Endothelial cell of umbilical vein (primary cell): ENCODE measurements around the gene GADD45GIP1. TPM values are rescaled to one million over a fixed set of nuclear protein-coding genes. Genes with fewer than 3 reads are reported as not detected.

Experiments
- BruUV-seq: library from RNA; stranded (reverse); fragments of 400-500 nt; replicated peaks from 2 replicates; lab custom pipeline; 2021; lab: Mats Ljungman, UMichigan
- CTCF ChIA-PET: fragments of 300-600, 350-600 bp; sonication (Branson Sonifier 250); formaldehyde crosslinking; loops from one replicate; lab custom pipeline; 2021; ENCODE audit warnings: antibody characterized with exemption, inconsistent platforms; lab: Charles Lee
- POLR2A ChIA-PET: fragments of 300-600, 350-600 bp; sonication (Branson Sonifier 250); formaldehyde crosslinking; loops from one replicate; lab custom pipeline; 2021; ENCODE audit warnings: antibody characterized with exemption, inconsistent platforms; lab: Charles Lee
- DNase-seq: peaks from one replicate; pipeline ENCODE4 v3.0.0-alpha.2; 2011; ENCODE audit warnings: low read depth, low spot score
- FAIRE-seq: peaks from 2 replicates; lab custom pipeline; 2011; peaks lifted over from hg19 to GRCh38; lab: Jason Lieb, UNC
- H2AFZ ChIP-seq: 2 replicates; pipeline ENCODE4 v1.6.0; 2012; ENCODE audit warnings: low read depth, low read length, control low read depth, inconsistent platforms
- H3K27ac ChIP-seq: 2 replicates; pipeline ENCODE4 v1.5.1; 2011; ENCODE audit warnings: low read depth, mild to moderate bottlenecking, control low read depth, low read length, moderate library complexity; ENCODE audit not compliant: insufficient read depth
- H3K27me3 ChIP-seq, 2 experiments: 2 replicates each; pipeline versions ENCODE4 v1.6.0 to v1.6.1; 2011; ENCODE audit warnings: low read length in 2 of 2, mixed read lengths in 1 of 2; ENCODE audit not compliant: control insufficient read depth in 2 of 2, insufficient read depth in 2 of 2
- H3K36me3 ChIP-seq, 2 experiments: 2 replicates in 1 of 2; 3 replicates in 1 of 2; pipeline ENCODE4 v1.5.1; 2011; ENCODE audit warnings: low read length in 2 of 2, mild to moderate bottlenecking in 1 of 2, moderate library complexity in 1 of 2; ENCODE audit not compliant: control insufficient read depth in 2 of 2, insufficient read depth in 2 of 2; ENCODE audit errors: extremely low read depth in 1 of 2
- H3K4me1 ChIP-seq: 3 replicates; pipeline ENCODE4 v1.5.1; 2011; ENCODE audit warnings: mild to moderate bottlenecking, low read length; ENCODE audit not compliant: control insufficient read depth, insufficient read depth; ENCODE audit errors: extremely low read depth
- H3K4me2 ChIP-seq: 2 replicates; pipeline ENCODE4 v1.6.1; 2011; ENCODE audit warnings: low read length, control low read depth, mixed read lengths; ENCODE audit not compliant: insufficient read depth
- H3K4me3 ChIP-seq, 3 experiments: fragments of 200-600 bp in 1 of 3; sonication (generic), shearing (Covaris generic) in 1 of 3; replicated peaks in 1 of 3; 2 replicates each; pipeline ENCODE4 v1.5.1; 2011 to 2016; ENCODE audit warnings: control low read depth in 3 of 3, low read length in 3 of 3, mild to moderate bottlenecking in 2 of 3, inconsistent platforms in 1 of 3, low read depth in 1 of 3, moderate library complexity in 1 of 3; ENCODE audit not compliant: insufficient read depth in 1 of 3
- H3K79me2 ChIP-seq: 2 replicates; pipeline ENCODE4 v1.6.0; 2012; ENCODE audit warnings: low read length, inconsistent platforms; ENCODE audit not compliant: control insufficient read depth, insufficient read depth
- H3K9ac ChIP-seq: replicated peaks from 2 replicates; pipeline ENCODE3; 2011; ENCODE audit warnings: low read length, control low read depth; ENCODE audit not compliant: insufficient read depth; ENCODE audit errors: extremely low read depth
- H3K9me1 ChIP-seq: replicated peaks from 3 replicates; pipeline ENCODE4 v1.6.0; 2011; ENCODE audit warnings: mild to moderate bottlenecking, low read length; ENCODE audit not compliant: control insufficient read depth, insufficient read depth; ENCODE audit errors: extremely low read depth
- H3K9me3 ChIP-seq: replicated peaks from 2 replicates; pipeline ENCODE4 v1.5.1; 2012; ENCODE audit warnings: low read length, inconsistent platforms; ENCODE audit not compliant: control insufficient read depth, insufficient read depth
- H4K20me1 ChIP-seq: replicated peaks from 2 replicates; pipeline ENCODE3; 2011; ENCODE audit warnings: mild to moderate bottlenecking, low read length; ENCODE audit not compliant: control insufficient read depth, insufficient read depth; ENCODE audit errors: extremely low read depth
- CTCF ChIP-seq, 2 donors: IDR thresholded peaks; 1 replicate in 1 of 2; 2 replicates in 1 of 2; pipeline ENCODE4 v1.5.1; 2011; ENCODE audit warnings: low read length in 2 of 2, mild to moderate bottlenecking in 2 of 2, moderate library complexity in 2 of 2, control low read depth in 1 of 2, inconsistent platforms in 1 of 2, low read depth in 1 of 2; ENCODE audit not compliant: insufficient read depth in 1 of 2; ENCODE audit errors: extremely low read depth in 1 of 2
- EZH2 ChIP-seq: IDR thresholded peaks from 2 replicates; pipeline ENCODE4 v1.6.1; 2012; ENCODE audit warnings: borderline replicate concordance, low read depth, mild to moderate bottlenecking, moderate library complexity, low read length, inconsistent platforms; ENCODE audit not compliant: severe bottlenecking
- FOS ChIP-seq: IDR thresholded peaks from 2 replicates; pipeline ENCODE4 v1.6.1; 2011; ENCODE audit warnings: mild to moderate bottlenecking, low read length, moderate library complexity, borderline replicate concordance; ENCODE audit not compliant: insufficient read depth
- GATA2 ChIP-seq: IDR thresholded peaks from 2 replicates; pipeline ENCODE4 v1.7.0; 2011; ENCODE audit warnings: low read depth, mild to moderate bottlenecking, moderate library complexity, mixed read lengths, low read length; ENCODE audit not compliant: insufficient read length, insufficient read depth
- JUN ChIP-seq: IDR thresholded peaks from 2 replicates; pipeline ENCODE4 v1.6.1; 2011; ENCODE audit warnings: borderline replicate concordance, low read depth; ENCODE audit not compliant: insufficient read length, insufficient read depth
- MYC ChIP-seq: IDR thresholded peaks from one replicate; pipeline ENCODE4 v1.6.1; 2011; ENCODE audit warnings: mild to moderate bottlenecking, low read depth, low read length
- POLR2A ChIP-seq: IDR thresholded peaks from 2 replicates; pipeline ENCODE4 v1.6.1; 2012; ENCODE audit warnings: low read depth, mild to moderate bottlenecking, control low read depth, low read length
- POLR2AphosphoS5 ChIP-seq: IDR thresholded peaks from 2 replicates; pipeline ENCODE4 v1.6.1; 2012; ENCODE audit warnings: low read depth, mild to moderate bottlenecking, control low read depth, low read length, moderate library complexity; ENCODE audit not compliant: insufficient read depth
- dilution Hi-C: fragments of 300-500 bp; cut with MboI; formaldehyde crosslinking; loops from one replicate; pipeline ENCODE4 v1.15.0; 2019; ENCODE audit warnings: low sequenced_read_pairs; ENCODE audit not compliant: extremely low pct_ligation_motif_present
- intact Hi-C: fragments of 100-400 bp; cut with micrococcal nuclease; formaldehyde crosslinking; loops from one replicate; pipeline ENCODE4 v1.10.0; 2022
- polyA plus RNA-seq, 4 experiments: library from polyadenylated mRNA; depleted of rRNA in 3 of 4; stranded (reverse) in 3 of 4; unstranded in 1 of 4; fragments of >200 nt; gene quantifications; 2 replicates each; pipeline versions ENCODE4 v1.2.1 to v1.2.3, GENCODE V29; 2011 to 2012; ENCODE audit warnings: missing spikeins in 1 of 4
- total RNA-seq: library from RNA; stranded (reverse); gene quantifications from 2 replicates; pipeline ENCODE4 v1.2.3, GENCODE V29; 2021
- TF ChIP-seq, protein P1 (sequence below): IDR thresholded peaks from 2 replicates; pipeline ENCODE4 v1.6.1; 2011; ENCODE audit not compliant: insufficient read depth, insufficient read length

The GADD45GIP1 gene
- total and polyA plus RNA-seq, 2 donors (not counting 3 experiments of a cell fraction or from before 2014, with no cell fraction given) = 32.8 to 38.3 TPM

DNA sequence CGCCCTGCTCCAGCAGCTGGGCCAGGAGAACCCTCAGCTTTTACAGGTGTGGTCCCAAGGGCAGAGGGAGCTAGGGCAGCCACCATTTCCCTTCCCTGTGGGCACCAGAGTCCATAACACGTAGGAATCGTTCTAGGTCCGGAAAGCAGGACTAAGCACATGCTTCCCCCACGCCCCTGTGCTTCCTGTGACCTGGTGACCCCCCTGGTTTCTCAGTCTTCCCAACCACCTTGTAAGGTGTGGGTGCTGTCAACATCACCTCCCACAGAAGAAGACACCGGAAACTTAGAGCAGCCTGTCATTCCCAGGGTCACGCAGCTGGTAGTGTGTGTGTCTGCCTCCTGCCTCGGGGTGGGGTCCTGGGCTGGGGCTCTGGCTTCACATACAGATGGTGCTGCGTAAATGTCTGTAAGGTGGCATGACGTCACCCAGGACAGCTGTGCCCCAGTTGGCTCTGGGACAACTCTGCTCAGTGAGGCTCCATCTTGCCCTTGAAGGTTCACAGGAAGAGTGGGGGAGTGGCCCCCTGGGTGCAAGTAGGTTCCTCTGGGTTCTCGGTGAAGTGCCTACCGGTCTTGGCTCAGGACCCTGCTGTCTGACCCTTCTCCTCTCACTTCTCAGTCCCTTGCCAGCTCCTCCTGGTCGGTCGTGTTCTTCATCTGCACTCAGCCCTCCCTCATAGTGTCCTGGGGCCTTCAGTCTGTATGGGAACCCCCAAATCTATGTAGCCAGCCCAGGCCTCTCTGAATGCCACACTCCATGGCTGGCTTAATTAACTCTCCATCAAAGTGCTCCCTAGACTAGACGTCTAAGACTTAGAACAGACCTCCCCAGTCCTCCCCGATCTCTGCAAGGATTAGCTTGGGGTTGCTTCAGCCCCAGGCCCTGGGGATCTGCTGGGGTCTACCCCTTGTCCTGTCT, 7.4 kb downstream of the GADD45GIP1 start:
- no peak overlapping the region for H3K4me2 ChIP-seq
- H3K4me3 ChIP-seq = no peak overlapping the region
- no peaks in the 10 kb centered on the region for H3K27me3 ChIP-seq
- no peak for DNase-seq
- peaks cover 41% of the 10 kb centered on the region for H3K79me2 ChIP-seq
- BruUV-seq = no TSS peak
- H3K4me1 ChIP-seq = peaks cover 37% of the 10 kb centered on the region
- H3K9me3 ChIP-seq = no peaks in the 10 kb centered on the region
- ChIA-PET POLR2A (no interaction called here), CTCF (interaction anchor here (1.3 kb wide), 1 partner anchor 17 kb away, joined by 3 read pairs; the partner anchor contains the start of gene FARSA)
- H2AFZ ChIP-seq = no peak overlapping the region
- H3K9ac ChIP-seq = no peak overlapping the region
- dilution Hi-C loops = no loop called here
- no peaks in the 10 kb centered on the region for H4K20me1 ChIP-seq
- intact Hi-C loops = no loop called here
- H3K27ac ChIP-seq = no peak overlapping the region
- no peak for TF ChIP-seq MYC
- TF ChIP-seq JUN = no peak
- no peak for TF ChIP-seq FOS
- TF ChIP-seq GATA2 = no peak
- no peak for TF ChIP-seq POLR2A
- TF ChIP-seq CTCF (IDR thresholded peaks at IDR 0.05; ENCODE audit: extremely low read depth in 1 of 2, insufficient read depth in 1 of 2, low read depth in 1 of 2, low read length in 2 of 2) = no peak
- TF ChIP-seq POLR2AphosphoS5 = no peak
- TF ChIP-seq, protein P1, sequence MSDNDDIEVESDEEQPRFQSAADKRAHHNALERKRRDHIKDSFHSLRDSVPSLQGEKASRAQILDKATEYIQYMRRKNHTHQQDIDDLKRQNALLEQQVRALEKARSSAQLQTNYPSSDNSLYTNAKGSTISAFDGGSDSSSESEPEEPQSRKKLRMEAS = no peak
- no peak for TF ChIP-seq EZH2
- H3K36me3 ChIP-seq = peaks cover 21 to 39% of the 10 kb centered on the region in 2 experiments
- FAIRE-seq = no peak
- H3K9me1 ChIP-seq = no peaks in the 10 kb centered on the region
